Loucy (cell line): ENCODE results near the gene EEPD1.

Experiments
- H2AFZ ChIP-seq: fragments of 200-600 bp; sonication (generic); 2 replicates; pipeline ENCODE4 v1.6.0; 2016; ENCODE audit warnings: antibody characterized with exemption, mild to moderate bottlenecking, low read length, moderate library complexity
- H3F3A ChIP-seq: fragments of 200-600 bp; 2 replicates; pipeline ENCODE4 v1.6.0; 2016; ENCODE audit warnings: antibody characterized with exemption, low read depth, mild to moderate bottlenecking
- H3K27me3 ChIP-seq: fragments of 200-600 bp; sonication (generic); 2 replicates; pipeline ENCODE4 v1.6.1; 2014; ENCODE audit warnings: low read length, mild to moderate bottlenecking; ENCODE audit not compliant: insufficient read depth, poor library complexity, severe bottlenecking
- H3K36me3 ChIP-seq: fragments of 200-600 bp; sonication (generic); 2 replicates; pipeline ENCODE4 v1.6.1; 2016; ENCODE audit warnings: low read length; ENCODE audit not compliant: insufficient read depth
- H3K4me1 ChIP-seq: fragments of 200-600 bp; sonication (generic); 2 replicates; pipeline ENCODE4 v1.5.1; 2014; ENCODE audit warnings: low read length, mild to moderate bottlenecking; ENCODE audit not compliant: insufficient read depth, poor library complexity, severe bottlenecking
- H3K4me2 ChIP-seq: fragments of 200-600 bp; sonication (generic); 2 replicates; pipeline ENCODE4 v1.6.0; 2014; ENCODE audit warnings: antibody characterized with exemption, low read length, low read depth, mild to moderate bottlenecking; ENCODE audit not compliant: poor library complexity, severe bottlenecking
- H3K4me3 ChIP-seq: fragments of 200-600 bp; sonication (generic); 2 replicates; pipeline ENCODE4 v1.5.1; 2014; ENCODE audit warnings: low read length, mild to moderate bottlenecking, mixed read lengths; ENCODE audit not compliant: poor library complexity, severe bottlenecking
- H3K79me2 ChIP-seq: fragments of 200-600 bp; sonication (generic); 2 replicates; pipeline ENCODE4 v1.6.1; 2014; ENCODE audit warnings: low read length; ENCODE audit not compliant: insufficient read depth
- H3K9ac ChIP-seq: fragments of 200-600 bp; sonication (generic); 2 replicates; pipeline ENCODE4 v1.6.0; 2014; ENCODE audit warnings: mild to moderate bottlenecking, low read depth, low read length, moderate library complexity; ENCODE audit not compliant: poor library complexity, severe bottlenecking
- H3K9me2 ChIP-seq: fragments of 200-600 bp; sonication (generic); replicated peaks from 2 replicates; pipeline ENCODE4 v1.6.1; 2016; ENCODE audit warnings: low read depth, low read length, mixed read lengths
- H3K9me3 ChIP-seq: fragments of 200-600 bp; sonication (generic); 2 replicates; pipeline ENCODE4 v1.6.1; 2014; ENCODE audit warnings: mild to moderate bottlenecking, antibody characterized with exemption, low read length, low read depth; ENCODE audit not compliant: insufficient read depth
- H4K20me1 ChIP-seq: fragments of 200-600 bp; sonication (generic); 2 replicates; pipeline ENCODE4 v1.6.0; 2014; ENCODE audit warnings: antibody characterized with exemption, low read length, mild to moderate bottlenecking; ENCODE audit not compliant: insufficient read depth, poor library complexity, severe bottlenecking
- CTCF ChIP-seq: fragments of 200-600 bp; sonication (generic); conservative IDR thresholded peaks from 2 replicates; pipeline ENCODE4 v1.5.1; 2014; ENCODE audit warnings: mild to moderate bottlenecking, antibody characterized with exemption, low read length
- EZH2phosphoT487 ChIP-seq: fragments of 200-600 bp; IDR thresholded peaks from 2 replicates; pipeline ENCODE4 v1.6.1; 2018; ENCODE audit warnings: antibody characterized with exemption, mild to moderate bottlenecking, moderate library complexity, borderline replicate concordance

The EEPD1 gene

GRCh38 chr7:36348771-36349170, 195.7 kb downstream of the EEPD1 start:
- no peaks in the 10 kb centered on the region for H3F3A ChIP-seq
- H3K4me1 ChIP-seq = no peaks in the 10 kb centered on the region
- no peak overlapping the region for H2AFZ ChIP-seq
- no peaks in the 10 kb centered on the region for H3K9me2 ChIP-seq
- H3K9ac ChIP-seq = no peak overlapping the region
- H3K4me3 ChIP-seq = no peak overlapping the region
- no peaks in the 10 kb centered on the region for H3K79me2 ChIP-seq
- TF ChIP-seq CTCF (no peak), EZH2phosphoT487 (no peak)
- H3K27me3 ChIP-seq = no peaks in the 10 kb centered on the region
- no peaks in the 10 kb centered on the region for H3K9me3 ChIP-seq
- no peaks in the 10 kb centered on the region for H3K36me3 ChIP-seq
- no peak overlapping the region for H3K4me2 ChIP-seq
- H4K20me1 ChIP-seq = no peaks in the 10 kb centered on the region

- H3F3A ChIP-seq = no peaks in the 10 kb centered on the region
- H2AFZ ChIP-seq = no peak overlapping the region
- H3K79me2 ChIP-seq = no peaks in the 10 kb centered on the region
- H3K4me3 ChIP-seq = no peak overlapping the region
- H4K20me1 ChIP-seq = no peaks in the 10 kb centered on the region
- no peak overlapping the region for H3K4me2 ChIP-seq
- TF ChIP-seq CTCF = no peak
- no peak for TF ChIP-seq EZH2phosphoT487
- H3K9me3 ChIP-seq = no peaks in the 10 kb centered on the region
- H3K27me3 ChIP-seq = no peaks in the 10 kb centered on the region
- H3K4me1 ChIP-seq = no peaks in the 10 kb centered on the region
- no peaks in the 10 kb centered on the region for H3K9me2 ChIP-seq
- H3K36me3 ChIP-seq = no peaks in the 10 kb centered on the region
- H3K9ac ChIP-seq = no peak overlapping the region
Measured at GRCh38 chr7:36349626-36350025, 196.6 kb downstream of the EEPD1 start.
